Naive thymus-derived CD4-positive, alpha-beta T cell (primary cell): ENCODE results near the gene LRRC56. TPM values are rescaled to one million over a fixed set of nuclear protein-coding genes. Genes with fewer than 3 reads are reported as not detected.

Experiments
- ATAC-seq: fragments of 150-1000 bp; cut with Tn5 transposase; 2 replicates; pipeline ENCODE4 v1.10.0; 2021; ENCODE audit warnings: mild to moderate bottlenecking, moderate library complexity
- CTCF ChIA-PET: fragments of 350-600 bp; sonication (Branson Sonifier 250); formaldehyde crosslinking; loops from one replicate; lab custom pipeline; 2021; ENCODE audit warnings: antibody characterized with exemption; lab: Charles Lee
- POLR2A ChIA-PET: fragments of 350-600 bp; sonication (Branson Sonifier 250); formaldehyde crosslinking; loops from one replicate; lab custom pipeline; 2021; ENCODE audit warnings: antibody characterized with exemption, inconsistent platforms; lab: Charles Lee
- DNase-seq, 9 donors: peaks; one replicate each; pipeline versions ENCODE4 v3.0.0 to v3.0.0-alpha.2; 2020 to 2022; ENCODE audit warnings: mixed read lengths in 1 of 9
- H3K27ac ChIP-seq: one replicate; pipeline ENCODE4 v1.7.0; 2013; ENCODE audit warnings: mild to moderate bottlenecking, low read depth, low read length, moderate library complexity
- H3K27me3 ChIP-seq, 2 donors: one replicate each; pipeline ENCODE4 v1.7.0; 2013; ENCODE audit warnings: low read length in 2 of 2, mild to moderate bottlenecking in 2 of 2, moderate library complexity in 2 of 2; ENCODE audit not compliant: control insufficient read depth in 2 of 2, insufficient read depth in 2 of 2
- H3K36me3 ChIP-seq, 3 experiments: 1 replicate in 2 of 3; 2 replicates in 1 of 3; pipeline ENCODE4 v1.7.0; 2013; ENCODE audit warnings: low read length in 3 of 3, mild to moderate bottlenecking in 3 of 3, moderate library complexity in 1 of 3; ENCODE audit not compliant: insufficient read depth in 3 of 3, control insufficient read depth in 2 of 3
- H3K4me1 ChIP-seq, 2 donors: one replicate each; pipeline ENCODE4 v1.7.0; 2013; ENCODE audit warnings: low read length in 2 of 2, mild to moderate bottlenecking in 2 of 2, moderate library complexity in 1 of 2; ENCODE audit not compliant: control insufficient read depth in 2 of 2, insufficient read depth in 2 of 2
- H3K4me3 ChIP-seq: 2 replicates; pipeline ENCODE4 v1.7.0; 2013; ENCODE audit warnings: mild to moderate bottlenecking, low read length
- H3K9me3 ChIP-seq, 3 experiments: 1 replicate in 2 of 3; 2 replicates in 1 of 3; pipeline ENCODE4 v1.7.0; 2013; ENCODE audit warnings: low read length in 3 of 3; ENCODE audit not compliant: control insufficient read depth in 2 of 3
- H3K27ac Mint-ChIP-seq, 9 donors: one replicate each; pipeline ENCODE4 v1.8.0; 2020 to 2022; ENCODE audit warnings: mixed read lengths in 9 of 9, mild to moderate bottlenecking in 8 of 9, moderate library complexity in 5 of 9, inconsistent platforms in 2 of 9
- H3K27me3 Mint-ChIP-seq, 5 donors: one replicate each; pipeline ENCODE4 v1.8.0; 2021 to 2022; ENCODE audit warnings: mixed read lengths in 5 of 5, mild to moderate bottlenecking in 1 of 5
- H3K36me3 Mint-ChIP-seq, 5 donors: one replicate each; pipeline ENCODE4 v1.8.0; 2020 to 2022; ENCODE audit warnings: mixed read lengths in 5 of 5, mild to moderate bottlenecking in 3 of 5, inconsistent platforms in 1 of 5
- H3K4me1 Mint-ChIP-seq, 7 donors: one replicate each; pipeline ENCODE4 v1.8.0; 2020 to 2022; ENCODE audit warnings: mixed read lengths in 7 of 7, mild to moderate bottlenecking in 3 of 7, inconsistent platforms in 1 of 7
- H3K4me3 Mint-ChIP-seq, 10 donors: one replicate each; pipeline ENCODE4 v1.8.0; 2020 to 2022; ENCODE audit warnings: mild to moderate bottlenecking in 10 of 10, mixed read lengths in 10 of 10, moderate library complexity in 6 of 10, inconsistent platforms in 2 of 10
- H3K9me3 Mint-ChIP-seq, 11 donors: one replicate each; pipeline ENCODE4 v1.8.0; 2020 to 2022; ENCODE audit warnings: mixed read lengths in 11 of 11, mild to moderate bottlenecking in 4 of 11, inconsistent platforms in 1 of 11, moderate library complexity in 1 of 11
- intact Hi-C, 2 donors: fragments of 100-400 bp; cut with micrococcal nuclease; formaldehyde crosslinking; loops; one replicate each; pipeline ENCODE4 v1.15.1; 2023
- polyA plus RNA-seq, 2 donors: library from polyadenylated mRNA; unstranded; fragments of 300-500 nt; fragmentation: Illumina TruSeq; gene quantifications; one replicate each; pipeline ENCODE4 v1.2.3, GENCODE V29; 2021
- total RNA-seq, 6 experiments: library from RNA in 5 of 6; stranded (reverse) in 5 of 6; gene quantifications; 1 replicate in 5 of 6; 2 replicates in 1 of 6; pipeline ENCODE4 v1.2.3 and lab custom pipeline; 2021 to 2026

LRRC56 gene
- total and polyA plus RNA-seq, 7 experiments from 2014 or later: 0.35 to 5.1 (median 3.1) TPM

DNA sequence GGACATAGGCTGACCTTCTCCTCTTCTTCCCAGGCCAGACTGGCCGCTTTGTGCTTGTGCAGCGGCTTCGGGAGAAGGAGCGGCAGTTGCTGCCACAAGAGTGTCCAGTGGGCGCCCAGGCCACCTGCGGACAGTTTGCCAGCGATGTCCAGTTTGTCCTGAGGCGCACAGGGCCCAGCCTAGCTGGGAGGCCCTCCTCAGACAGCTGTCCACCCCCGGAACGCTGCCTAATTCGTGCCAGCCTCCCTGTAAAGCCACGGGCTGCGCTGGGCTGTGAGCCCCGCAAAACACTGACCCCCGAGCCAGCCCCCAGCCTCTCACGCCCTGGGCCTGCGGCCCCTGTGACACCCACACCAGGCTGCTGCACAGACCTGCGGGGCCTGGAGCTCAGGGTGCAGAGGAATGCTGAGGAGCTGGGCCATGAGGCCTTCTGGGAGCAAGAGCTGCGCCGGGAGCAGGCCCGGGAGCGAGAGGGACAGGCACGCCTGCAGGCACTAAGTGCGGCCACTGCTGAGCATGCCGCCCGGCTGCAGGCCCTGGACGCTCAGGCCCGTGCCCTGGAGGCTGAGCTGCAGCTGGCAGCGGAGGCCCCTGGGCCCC, 24.8 kb downstream of the LRRC56 start:
- intact Hi-C loops: loop anchor here in 1 of 2 donors (10.0 kb wide), 1 partner anchor 233 kb away; the partner anchor contains the start of genes CEND1 and SLC25A22

DNA sequence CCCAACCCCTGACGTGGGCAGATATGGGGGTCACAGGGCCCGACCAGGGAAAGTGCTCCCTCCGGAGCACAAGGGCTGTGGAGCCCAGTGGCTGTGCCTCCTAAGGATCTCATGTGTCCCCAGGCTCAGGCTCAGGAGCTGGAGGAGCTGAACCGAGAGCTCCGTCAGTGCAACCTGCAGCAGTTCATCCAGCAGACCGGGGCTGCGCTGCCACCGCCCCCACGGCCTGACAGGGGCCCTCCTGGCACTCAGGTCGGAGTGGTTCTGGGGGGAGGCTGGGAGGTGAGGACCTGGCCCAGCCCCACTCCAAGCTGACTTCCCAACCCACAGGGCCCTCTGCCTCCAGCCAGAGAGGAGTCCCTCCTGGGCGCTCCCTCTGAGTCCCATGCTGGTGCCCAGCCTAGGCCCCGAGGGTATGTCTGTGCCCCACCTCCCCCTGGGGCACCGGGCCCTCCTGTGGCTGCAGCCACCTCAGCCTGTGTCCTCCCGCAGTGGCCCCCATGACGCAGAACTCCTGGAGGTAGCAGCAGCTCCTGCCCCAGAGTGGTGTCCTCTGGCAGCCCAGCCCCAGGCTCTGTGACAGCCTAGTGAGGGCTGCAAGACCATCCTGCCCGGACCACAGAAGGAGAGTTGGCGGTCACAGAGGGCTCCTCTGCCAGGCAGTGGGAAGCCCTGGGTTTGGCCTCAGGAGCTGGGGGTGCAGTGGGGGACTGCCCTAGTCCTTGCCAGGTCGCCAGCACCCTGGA, 25.9 kb downstream of the LRRC56 start:
- H3K27ac ChIP-seq: no peak overlapping the region
- H3K9me3 Mint-ChIP-seq: no peaks in the 10 kb centered on the region
- no peak overlapping the region for H3K4me3 ChIP-seq
- peaks cover 0 to 14% (median 0%) of the 10 kb centered on the region in 3 experiments for H3K36me3 ChIP-seq
- no peak for ATAC-seq
- no peaks in the 10 kb centered on the region for H3K9me3 ChIP-seq
- H3K4me3 Mint-ChIP-seq: no peak overlapping the region
- H3K4me1 ChIP-seq: peaks cover 14 to 17% of the 10 kb centered on the region in 2 donors
- peak overlapping the region in 1 of 9 donors; percentile 38 for H3K27ac Mint-ChIP-seq
- ChIA-PET POLR2A (interaction anchor here (0.7 to 4.8 kb wide), 5 partner anchors 12 to 348 kb away, joined by 3 to 21 read pairs (median 3); partner anchors contain the start of gene PHRF1), CTCF (no interaction called here)
- H3K36me3 Mint-ChIP-seq: peaks cover 0 to 5% (median 0%) of the 10 kb centered on the region in 5 donors
- DNase-seq: no peak
- intact Hi-C loops: loop anchor here in 1 of 2 donors (10.0 kb wide), 1 partner anchor 232 kb away; the partner anchor contains the start of genes CEND1 and SLC25A22
- H3K27me3 Mint-ChIP-seq: peaks cover 0 to under 1% (median 0%) of the 10 kb centered on the region in 5 donors
- H3K27me3 ChIP-seq: no peaks in the 10 kb centered on the region
- peaks cover 4 to 23% (median 9%) of the 10 kb centered on the region in 7 donors for H3K4me1 Mint-ChIP-seq

More for the DNA sequence above, 24.8 kb downstream of the LRRC56 start:
- Mint-ChIP-seq H3K4me1 (peaks cover 4 to 23% (median 9%) of the 10 kb centered on the region in 7 donors), H3K27me3 (peaks cover 0 to 10% (median 0%) of the 10 kb centered on the region in 5 donors), H3K4me3 (peak overlapping the region in 9 of 10 donors; percentile 78 to 94 (median 90)), H3K36me3 (peaks cover 0 to 5% (median 0%) of the 10 kb centered on the region in 5 donors), H3K9me3 (no peaks in the 10 kb centered on the region), H3K27ac (peak overlapping the region in 2 of 9 donors; percentile 48 to 62)
- Histone ChIP-seq H3K36me3 (peaks cover 0 to 14% (median 0%) of the 10 kb centered on the region in 3 experiments), H3K27ac (no peak overlapping the region), H3K4me3 (peak overlapping the region; percentile 68), H3K27me3 (no peaks in the 10 kb centered on the region), H3K4me1 (peaks cover 14 to 17% of the 10 kb centered on the region in 2 donors), H3K9me3 (no peaks in the 10 kb centered on the region)
- ATAC-seq (no peak), DNase-seq (no peak)
- POLR2A ChIA-PET: interaction anchor here (0.6 to 4.8 kb wide), 5 partner anchors 13 to 757 kb away, joined by 3 to 21 read pairs (median 3); partner anchors contain the start of genes BET1L, PHRF1 and RIC8A
- CTCF ChIA-PET: no interaction called here

DNA sequence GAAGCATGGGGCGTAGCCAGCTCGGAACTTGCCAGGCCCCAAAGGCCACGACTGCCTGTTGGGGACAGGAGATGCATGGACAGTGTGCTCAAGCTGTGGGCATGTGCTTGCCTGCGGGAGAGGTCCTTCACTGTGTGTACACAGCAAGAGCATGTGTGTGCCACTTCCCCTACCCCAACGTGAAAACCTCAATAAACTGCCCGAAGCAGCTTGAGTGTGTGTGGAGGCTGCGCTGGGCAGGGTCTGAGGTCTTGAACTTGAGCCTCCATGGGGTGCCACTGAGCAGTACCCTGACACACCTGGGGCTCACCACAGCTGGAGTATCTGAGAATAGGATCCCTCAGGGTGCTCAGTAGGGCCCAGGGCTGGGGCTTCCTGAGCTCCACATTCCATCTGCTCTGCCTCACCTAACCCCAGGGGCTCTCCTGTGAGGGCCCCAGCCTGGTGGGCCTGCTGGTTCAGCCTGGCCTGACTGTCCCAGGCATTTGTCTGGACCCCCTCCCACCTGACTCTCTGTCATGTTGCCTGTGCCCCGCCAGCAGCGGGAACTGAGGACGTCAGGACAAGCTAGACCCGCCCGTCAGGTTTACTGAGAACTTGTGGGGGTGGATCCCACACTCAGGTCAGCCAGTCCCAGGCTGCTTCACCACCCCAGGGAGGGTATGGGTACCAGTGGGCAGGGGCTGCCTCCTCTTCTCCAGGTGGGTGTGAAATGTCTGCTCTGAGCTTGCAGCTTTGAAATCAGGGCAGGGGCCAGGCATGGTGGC, 26.7 kb downstream of the LRRC56 start:
- Mint-ChIP-seq H3K4me3 (peak overlapping the region in 3 of 10 donors; percentile 32 to 52 (median 41)), H3K27me3 (no peaks in the 10 kb centered on the region), H3K9me3 (no peaks in the 10 kb centered on the region), H3K4me1 (peaks cover 4 to 23% (median 9%) of the 10 kb centered on the region in 7 donors), H3K27ac (peak overlapping the region in 2 of 9 donors; percentile 38 to 80), H3K36me3 (peaks cover 0 to 5% (median 0%) of the 10 kb centered on the region in 5 donors)
- ChIA-PET POLR2A (interaction anchor here (0.6 to 4.8 kb wide), 5 partner anchors 12 to 348 kb away, joined by 3 to 21 read pairs (median 3); partner anchors contain the start of gene PHRF1), CTCF (no interaction called here)
- intact Hi-C loops: loop anchor here in 1 of 2 donors (10.0 kb wide), 1 partner anchor 231 kb away; the partner anchor contains the start of genes CEND1 and SLC25A22
- no peak overlapping the region for H3K27ac ChIP-seq
- no peak overlapping the region for H3K4me3 ChIP-seq
- no peak for ATAC-seq
- DNase-seq: no peak
- H3K36me3 ChIP-seq: peaks cover 0 to 14% (median 0%) of the 10 kb centered on the region in 3 experiments
- H3K4me1 ChIP-seq: peaks cover 14 to 18% of the 10 kb centered on the region in 2 donors
- no peaks in the 10 kb centered on the region for H3K27me3 ChIP-seq
- no peaks in the 10 kb centered on the region for H3K9me3 ChIP-seq

- intact Hi-C loops: loop anchor here in 1 of 2 donors (5.0 to 10.0 kb wide), 2 partner anchors 229 to 359 kb away; partner anchors contain the start of genes BET1L, CEND1, RIC8A and SLC25A22
- peaks cover 0 to 14% (median 0%) of the 10 kb centered on the region in 3 experiments for H3K36me3 ChIP-seq
- H3K4me3 Mint-ChIP-seq: peak overlapping the region in 1 of 10 donors; percentile 91
- H3K4me1 Mint-ChIP-seq: peaks cover 0 to 21% (median 4%) of the 10 kb centered on the region in 7 donors
- CTCF ChIA-PET: interaction anchor here (0.7 to 1.6 kb wide), 4 partner anchors 10 to 157 kb away, joined by 3 to 7 read pairs (median 3); no protein-coding TSS in a partner anchor
- no peaks in the 10 kb centered on the region for H3K27me3 Mint-ChIP-seq
- no peak overlapping the region for H3K27ac ChIP-seq
- POLR2A ChIA-PET: interaction anchor here (1.2 to 4.8 kb wide), 2 partner anchors 9 to 10 kb away, joined by 3 to 21 read pairs; partner anchors contain the start of gene PHRF1
- ATAC-seq: no peak
- peaks cover 0 to 5% (median 0%) of the 10 kb centered on the region in 5 donors for H3K36me3 Mint-ChIP-seq
- no peaks in the 10 kb centered on the region for H3K9me3 ChIP-seq
- no peak overlapping the region for H3K4me3 ChIP-seq
- DNase-seq: no peak
- H3K4me1 ChIP-seq: peaks cover 15 to 18% of the 10 kb centered on the region in 2 donors
- H3K27ac Mint-ChIP-seq: peak overlapping the region in 1 of 9 donors; percentile 72
- no peaks in the 10 kb centered on the region for H3K27me3 ChIP-seq
- no peaks in the 10 kb centered on the region for H3K9me3 Mint-ChIP-seq
Observed at GRCh38 chr11:565921-566509, 28.7 kb downstream of the LRRC56 start.

- H3K27me3 ChIP-seq: no peaks in the 10 kb centered on the region
- H3K4me3 Mint-ChIP-seq: peak overlapping the region; percentile 50 to 91 (median 70)
- peaks cover 6 to 12% of the 10 kb centered on the region in 2 donors for H3K4me1 ChIP-seq
- peak in 1 of 9 donors; percentile 22 for DNase-seq
- no peaks in the 10 kb centered on the region for H3K9me3 Mint-ChIP-seq
- H3K4me3 ChIP-seq: no peak overlapping the region
- intact Hi-C loops: loop anchor here in 1 of 2 donors (5.0 to 10.0 kb wide), 2 partner anchors 228 to 360 kb away; partner anchors contain the start of genes BET1L, CEND1, RIC8A and SLC25A22
- POLR2A ChIA-PET: interaction anchor here (0.7 to 1.2 kb wide), 4 partner anchors 8 to 129 kb away, joined by 3 to 6 read pairs (median 4); partner anchors contain the start of genes PHRF1 and TMEM80
- peaks cover 0 to 16% (median 3%) of the 10 kb centered on the region in 7 donors for H3K4me1 Mint-ChIP-seq
- ATAC-seq: no peak
- peak overlapping the region; percentile 52 to 87 (median 76) for H3K27ac Mint-ChIP-seq
- no peaks in the 10 kb centered on the region for H3K9me3 ChIP-seq
- H3K27me3 Mint-ChIP-seq: no peaks in the 10 kb centered on the region
- CTCF ChIA-PET: interaction anchor here (1.5 kb wide), 1 partner anchor 13 kb away, joined by 3 read pairs; no protein-coding TSS in a partner anchor
- peaks cover 0 to 3% (median 0%) of the 10 kb centered on the region in 5 donors for H3K36me3 Mint-ChIP-seq
- no peak overlapping the region for H3K27ac ChIP-seq
- H3K36me3 ChIP-seq: peaks cover 0 to 14% (median 0%) of the 10 kb centered on the region in 3 experiments
Observed at GRCh38 chr11:567011-567628, 29.8 kb downstream of the LRRC56 start.
